ENCODE data around the gene ENTPD8.
"Not testable (repeated sequence)": the region's sequence is repeated elsewhere in the genome, so short reads cannot be mapped to it uniquely, and the experiment has no call there.

The ENTPD8 gene

DNA sequence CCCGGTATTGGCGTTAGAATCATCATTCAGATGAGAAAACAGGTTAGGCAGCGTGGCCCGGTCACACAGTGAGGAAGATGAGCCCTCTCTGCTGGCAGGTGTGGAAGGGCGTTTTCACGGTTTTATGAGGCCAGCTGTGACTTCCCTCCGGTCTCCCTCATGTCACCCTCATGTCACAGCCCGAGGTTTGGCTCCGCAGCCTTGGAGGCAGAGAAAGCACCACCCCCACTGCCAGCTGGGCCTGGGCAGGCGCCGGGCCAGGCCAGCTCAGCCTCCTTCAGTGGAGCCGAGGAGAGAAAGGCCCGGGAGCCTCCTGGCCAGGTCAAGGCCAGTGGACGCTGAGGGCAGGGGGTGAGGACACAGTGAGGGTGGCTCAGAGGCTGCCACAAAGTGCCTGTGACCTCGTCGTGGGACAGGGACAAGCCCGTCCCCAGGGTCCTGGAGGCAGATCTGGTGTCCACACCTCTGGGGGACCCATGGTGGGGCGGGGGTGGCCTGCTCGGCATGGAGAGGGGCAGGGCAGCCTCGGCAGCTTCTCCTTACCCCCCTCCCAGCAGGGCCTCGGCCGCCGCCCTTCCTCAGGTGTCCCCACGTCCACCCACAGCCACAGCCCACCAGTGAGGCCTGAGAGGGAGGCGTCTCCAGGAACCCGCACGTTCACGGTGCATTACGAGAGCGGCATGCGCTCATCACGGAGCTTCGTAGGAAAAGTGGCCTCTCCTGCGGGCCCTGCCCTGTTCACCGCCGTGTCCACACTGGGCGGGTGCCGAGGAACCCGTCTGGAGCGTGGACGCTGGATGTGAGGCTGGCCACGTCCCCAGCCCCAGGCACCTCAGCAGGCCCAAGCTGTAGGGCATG is 50.4 kb downstream of the ENTPD8 start:
- DNase-seq, result no peak

DNA sequence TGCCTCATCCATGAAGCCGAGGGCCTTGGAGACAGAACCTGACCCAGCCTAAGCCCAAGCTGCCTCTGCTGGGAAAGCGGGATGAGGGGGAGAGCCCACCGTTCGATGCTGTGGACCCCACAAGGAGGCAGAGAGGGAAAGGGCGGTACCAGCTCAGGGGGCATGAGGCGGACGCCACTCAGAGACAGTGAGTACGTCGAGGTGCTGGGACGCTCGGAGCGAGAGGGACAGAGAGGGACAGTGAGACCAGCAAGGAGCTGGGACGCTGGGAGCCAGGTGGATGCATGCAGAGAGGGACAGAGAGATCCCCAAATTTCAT is 51.8 kb downstream of the ENTPD8 start:
- DNase-seq, result no peak

DNA sequence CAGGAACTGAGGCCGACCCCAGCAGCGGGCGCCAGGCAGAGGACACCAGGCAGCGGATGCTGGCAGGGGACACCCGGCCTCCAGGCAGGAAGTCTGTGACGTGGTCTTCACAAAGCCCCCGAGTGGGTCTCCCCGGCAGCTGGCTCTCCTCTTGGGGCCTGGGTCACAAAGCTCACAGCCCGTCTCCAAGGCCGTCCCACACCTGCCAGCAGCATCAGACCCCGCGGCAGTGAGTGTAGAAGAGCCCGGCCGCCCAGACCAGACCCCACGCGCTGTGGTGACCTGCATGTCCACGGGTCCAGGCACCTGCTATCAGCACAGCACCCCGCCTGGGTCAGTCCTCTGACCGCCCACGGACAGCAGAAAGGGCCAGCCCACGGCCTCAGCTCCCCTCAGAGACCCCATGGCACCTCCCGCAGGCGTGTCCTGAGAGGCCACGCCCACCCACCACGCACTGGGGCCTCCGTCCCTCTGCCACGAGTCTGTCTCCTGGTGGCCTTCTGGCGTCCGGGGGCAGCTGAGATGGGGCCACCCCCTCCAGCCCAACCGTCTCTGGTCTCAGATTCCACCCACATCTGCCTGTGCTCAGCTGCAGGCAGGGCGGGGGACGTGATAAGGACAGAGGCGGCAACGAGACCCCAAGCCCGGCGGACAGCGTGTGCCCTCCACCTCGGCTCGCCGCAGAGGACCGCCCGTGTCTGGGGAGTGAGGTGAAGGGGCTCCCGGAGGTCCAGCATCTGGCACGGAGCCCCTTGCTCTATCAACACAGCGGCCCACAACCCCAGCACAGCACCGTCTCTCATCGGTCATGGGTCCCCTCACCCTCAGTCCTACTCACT is 52.3 kb downstream of the ENTPD8 start:
- no peak for DNase-seq

DNA sequence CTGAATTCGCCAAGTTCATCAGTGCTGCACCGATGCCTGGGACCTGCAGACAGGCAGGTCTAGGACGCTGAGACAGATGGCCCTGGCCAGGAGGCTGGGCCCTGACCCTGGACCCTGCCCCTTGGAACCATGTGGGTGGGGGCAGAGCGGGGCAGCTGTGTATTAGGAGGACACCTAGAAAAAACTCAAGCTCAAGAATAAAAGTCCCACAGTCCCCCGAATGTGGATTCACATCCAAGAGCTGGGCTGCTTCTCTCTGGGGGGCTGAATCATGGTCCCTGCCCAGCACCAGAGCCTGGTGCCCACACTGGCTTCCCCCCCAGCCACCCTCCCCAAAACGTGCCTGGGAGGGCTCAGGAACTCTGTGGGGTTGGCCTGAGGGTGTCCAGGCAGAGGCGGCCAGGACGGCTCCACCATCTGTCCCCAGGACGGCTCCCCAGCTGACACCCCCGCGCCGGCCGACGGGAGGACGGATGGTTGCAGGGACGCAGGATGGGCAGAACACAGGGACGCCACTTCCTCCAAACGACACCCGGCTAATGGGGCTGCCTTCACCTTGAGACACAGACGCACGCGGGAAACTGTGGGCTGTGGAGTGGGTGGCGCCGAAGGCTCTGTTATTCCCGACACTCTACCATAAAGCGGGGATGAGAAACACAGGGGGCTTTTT is 53.1 kb downstream of the ENTPD8 start:
- no peak for DNase-seq

DNA sequence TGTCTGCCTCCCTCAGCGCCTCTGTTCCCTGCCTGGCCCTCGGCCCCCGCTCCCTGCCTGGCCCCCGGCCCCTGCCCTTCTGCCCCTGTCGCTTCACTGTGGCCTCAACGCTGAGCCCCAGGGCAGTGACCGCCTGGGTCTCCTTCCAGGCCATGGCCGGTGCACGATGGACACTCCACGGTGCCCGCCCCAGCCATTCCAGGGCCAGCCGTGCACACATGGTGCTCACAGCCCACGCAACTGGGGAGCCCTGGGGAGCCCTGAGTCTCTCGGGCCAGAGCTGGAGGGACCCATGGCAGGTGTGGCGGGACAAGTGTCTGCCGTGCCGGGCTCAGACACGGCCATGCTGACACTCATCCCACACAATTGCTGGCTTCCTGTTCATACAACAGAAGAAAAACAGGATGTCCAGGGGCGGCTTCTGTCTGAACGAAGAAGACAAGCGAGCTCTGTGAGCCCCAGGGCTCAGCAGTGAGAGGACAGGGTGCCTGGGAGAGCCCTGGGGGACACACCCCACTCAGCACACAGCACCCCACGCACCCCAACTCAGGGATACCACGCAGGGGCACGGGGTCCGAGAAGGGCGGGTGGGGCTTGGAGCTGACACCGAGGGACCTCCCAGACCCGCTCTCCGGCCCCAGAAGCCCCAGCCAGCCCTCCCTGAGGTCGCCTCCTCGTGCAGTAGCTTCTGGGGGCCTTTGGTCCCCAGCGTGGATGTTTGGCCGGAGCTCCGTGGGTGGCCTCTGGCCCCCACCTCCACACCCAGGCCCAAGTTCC is 53.9 kb downstream of the ENTPD8 start:
- DNase-seq, result no peak

DNA sequence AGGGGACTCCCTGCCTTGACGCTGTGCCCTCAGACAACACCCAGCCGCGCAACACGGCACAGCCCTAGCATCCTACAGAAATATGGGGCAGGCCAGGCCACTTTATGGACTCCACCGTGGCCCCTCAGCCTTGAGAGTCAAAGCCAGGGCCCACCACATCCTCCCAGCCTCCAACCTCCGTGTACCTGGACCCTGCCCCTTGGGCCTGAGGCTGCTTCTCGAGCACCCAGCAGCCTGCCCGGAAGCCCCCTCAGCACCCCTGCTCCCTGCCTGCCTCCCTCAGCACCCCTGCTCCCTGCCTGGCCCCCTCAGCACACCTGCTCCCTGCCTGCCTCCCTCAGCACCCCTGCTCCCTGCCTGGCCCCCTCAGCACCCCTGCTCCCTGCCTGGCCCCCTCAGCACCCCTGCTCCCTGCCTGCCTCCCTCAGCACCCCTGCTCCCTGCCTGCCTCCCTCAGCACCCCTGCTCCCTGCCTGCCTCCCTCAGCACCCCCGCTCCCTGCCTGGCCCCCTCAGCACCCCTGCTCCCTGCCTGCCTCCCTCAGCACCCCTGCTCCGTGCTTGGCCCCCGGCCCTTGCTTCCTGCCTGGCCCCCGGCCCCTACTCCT is 54.5 kb downstream of the ENTPD8 start:
- DNase-seq, result not testable (repeated sequence)

DNA sequence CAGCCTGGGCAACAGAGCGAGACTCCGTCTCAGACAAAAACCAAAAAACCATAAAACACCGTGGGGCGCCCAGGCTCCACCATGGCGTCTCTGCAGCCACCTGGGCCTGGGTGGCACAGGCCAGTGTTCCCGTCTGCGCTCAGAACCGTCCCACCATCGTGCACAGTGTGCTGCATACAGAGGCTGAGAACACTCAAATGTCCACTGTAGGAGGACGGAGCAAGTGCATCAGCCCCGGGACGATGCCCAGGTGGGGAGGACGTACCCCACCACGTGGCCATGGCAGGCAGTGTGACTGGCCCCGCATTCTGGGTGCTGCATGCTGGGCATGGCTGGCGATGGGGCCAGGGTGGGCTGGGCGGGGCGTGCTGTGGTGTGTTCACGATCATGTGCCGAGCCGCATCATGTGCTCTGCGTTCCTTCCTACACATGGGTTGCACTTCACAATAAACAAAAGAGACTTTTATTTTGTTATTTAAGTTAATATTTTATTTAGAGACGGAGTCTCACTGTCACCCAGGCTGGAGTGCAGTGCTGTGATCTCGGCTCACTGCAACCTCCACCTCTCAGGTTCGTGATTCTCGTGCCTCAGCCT is 56.0 kb downstream of the ENTPD8 start:
- no peak for DNase-seq

Data from cortex of kidney (tissue), 1 donor.